Effector memory CD8-positive, alpha-beta T cell (primary cell): ENCODE results near the gene ANK2.

Experiments used
- ATAC-seq: fragments of 150-1000 bp; cut with Tn5 transposase; replicated peaks from 2 replicates; pipeline ENCODE4 v1.10.0; 2021; ENCODE audit warnings: mild to moderate bottlenecking, moderate library complexity
- DNase-seq, 3 experiments: peaks; one replicate each; pipeline ENCODE4 v3.0.0; 2021
- H3K27ac Mint-ChIP-seq, 2 donors: one replicate each; pipeline ENCODE4 v1.8.0; 2022; ENCODE audit warnings: mild to moderate bottlenecking in 2 of 2, mixed read lengths in 2 of 2, moderate library complexity in 2 of 2
- H3K27me3 Mint-ChIP-seq, 2 donors: one replicate each; pipeline ENCODE4 v1.8.0; 2022; ENCODE audit warnings: mixed read lengths in 2 of 2
- H3K36me3 Mint-ChIP-seq: one replicate; pipeline ENCODE4 v1.8.0; 2022; ENCODE audit warnings: mild to moderate bottlenecking, moderate library complexity, mixed read lengths; ENCODE audit not compliant: insufficient read depth
- H3K4me1 Mint-ChIP-seq, 2 donors: one replicate each; pipeline ENCODE4 v1.8.0; 2022; ENCODE audit warnings: low read depth in 2 of 2, mixed read lengths in 2 of 2
- H3K4me3 Mint-ChIP-seq, 2 donors: one replicate each; pipeline ENCODE4 v1.8.0; 2022; ENCODE audit warnings: mild to moderate bottlenecking in 2 of 2, mixed read lengths in 2 of 2, moderate library complexity in 2 of 2
- H3K9me3 Mint-ChIP-seq, 2 donors: one replicate each; pipeline ENCODE4 v1.8.0; 2022; ENCODE audit warnings: mixed read lengths in 2 of 2
- total RNA-seq, 9 experiments: gene quantifications; one replicate each; lab custom pipeline; 2026; lab: John Stamatoyannopoulos, UW

Gene ANK2
- 0 to 3.3 (median 0.49) reads per million in 9 experiments for total RNA-seq

DNA sequence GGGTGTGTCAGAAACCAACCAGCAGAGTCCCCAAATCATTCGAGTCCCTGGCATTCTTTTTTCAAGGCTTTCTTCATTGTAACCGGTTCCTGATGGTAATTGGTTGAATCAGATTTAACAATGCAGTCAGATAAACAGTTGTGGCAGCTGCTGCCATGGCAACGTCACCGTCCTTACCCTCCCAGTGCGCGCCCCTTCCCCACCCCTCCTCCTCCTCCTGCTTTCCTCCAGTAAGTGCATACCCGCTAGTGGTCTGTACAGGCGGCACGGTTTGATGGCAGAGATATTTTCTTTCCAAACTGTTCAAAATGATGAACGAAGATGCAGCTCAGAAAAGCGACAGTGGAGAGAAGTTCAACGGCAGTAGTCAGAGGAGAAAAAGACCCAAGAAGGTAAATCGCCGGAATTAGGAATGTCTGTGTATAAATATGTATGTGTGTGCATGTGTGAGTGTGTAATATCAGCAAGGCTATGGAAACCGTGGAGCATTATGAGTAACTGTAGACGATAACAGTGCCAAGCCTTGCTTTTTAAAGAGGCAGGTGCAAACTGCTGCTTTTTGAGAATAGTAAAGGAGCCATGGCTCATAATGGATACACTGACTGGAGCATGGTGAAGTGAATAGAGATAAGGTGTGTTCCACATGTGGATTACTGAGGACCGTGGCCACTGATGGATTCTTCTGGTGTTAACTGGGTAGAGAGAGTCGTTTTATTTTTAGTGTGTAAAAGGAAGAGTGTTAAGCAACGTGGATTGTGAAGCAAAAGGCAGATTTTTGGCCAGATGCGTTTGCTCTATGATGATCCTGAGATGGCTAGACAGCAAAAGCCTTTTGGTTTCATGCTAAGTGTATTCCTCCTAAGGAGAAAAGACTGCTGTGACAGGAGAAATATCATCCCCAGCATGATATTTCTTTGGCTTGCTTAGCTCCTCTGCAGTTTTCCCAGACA is at the start of gene ANK2:
TSS of gene ANK2 (plus strand) at position 233 of the 950 bp plus-strand sequence. CDS start at position 309, 76 bp downstream.
- Mint-ChIP-seq H3K4me1 (no peaks in the 10 kb centered on the region), H3K27ac (no peak within 1 kb of the TSS), H3K27me3 (peaks cover 0 to 16% of the 10 kb centered on the region in 2 donors), H3K9me3 (peaks cover 0 to 2% of the 10 kb centered on the region in 2 donors), H3K4me3 (no peak within 1 kb of the TSS), H3K36me3 (no peaks in the 10 kb centered on the region)
- ATAC-seq (no peak), DNase-seq (no peak)

DNA sequence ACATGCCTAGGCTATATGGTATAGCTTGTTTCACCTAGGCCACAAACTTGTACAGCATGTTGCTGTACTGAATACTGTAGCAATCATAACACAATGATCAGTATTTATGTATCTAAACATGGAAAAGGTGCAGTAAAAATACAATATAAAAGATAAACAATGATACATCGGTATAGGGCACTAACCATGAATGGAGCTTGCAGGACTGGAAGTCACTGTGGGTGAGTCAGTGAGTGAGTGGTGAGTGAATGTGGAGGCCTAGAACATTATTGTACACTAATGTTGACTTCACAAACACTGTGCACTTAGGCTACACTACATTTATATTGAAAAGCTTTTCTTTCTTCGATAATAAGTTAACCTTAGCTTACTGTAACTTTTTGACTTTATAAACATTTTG is 45.6 kb upstream of the ANK2 start:
- ATAC-seq (no peak), DNase-seq (no peak)
- Mint-ChIP-seq H3K4me3 (no peak overlapping the region), H3K36me3 (peaks cover 3% of the 10 kb centered on the region), H3K4me1 (no peaks in the 10 kb centered on the region), H3K27ac (no peak overlapping the region), H3K27me3 (no peaks in the 10 kb centered on the region), H3K9me3 (peaks cover 0 to 2% of the 10 kb centered on the region in 2 donors)

DNA sequence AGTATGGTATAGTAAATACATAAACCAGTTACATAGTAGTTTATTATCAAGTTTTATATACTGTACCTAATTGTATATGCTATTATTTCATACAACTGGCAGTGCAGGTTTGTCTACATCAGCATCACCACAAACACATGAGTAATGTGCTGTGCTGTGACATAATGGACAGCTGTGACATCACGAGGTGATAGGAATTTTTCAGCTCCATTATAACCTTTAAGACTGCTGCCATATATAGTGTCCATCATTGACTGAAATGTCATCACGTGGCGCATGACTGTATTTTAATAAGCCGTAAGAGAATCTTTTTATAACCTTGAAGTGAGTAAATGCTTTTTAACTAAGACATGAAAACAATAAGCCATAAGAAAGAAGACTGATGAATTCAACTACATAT is 44.8 kb upstream of the ANK2 start:
- no peaks in the 10 kb centered on the region for H3K4me1 Mint-ChIP-seq
- no peaks in the 10 kb centered on the region for H3K27me3 Mint-ChIP-seq
- peaks cover 3% of the 10 kb centered on the region for H3K36me3 Mint-ChIP-seq
- ATAC-seq (no peak), DNase-seq (no peak)
- H3K9me3 Mint-ChIP-seq, result peaks cover 0 to 2% of the 10 kb centered on the region in 2 donors
- no peak overlapping the region for H3K27ac Mint-ChIP-seq
- no peak overlapping the region for H3K4me3 Mint-ChIP-seq

DNA sequence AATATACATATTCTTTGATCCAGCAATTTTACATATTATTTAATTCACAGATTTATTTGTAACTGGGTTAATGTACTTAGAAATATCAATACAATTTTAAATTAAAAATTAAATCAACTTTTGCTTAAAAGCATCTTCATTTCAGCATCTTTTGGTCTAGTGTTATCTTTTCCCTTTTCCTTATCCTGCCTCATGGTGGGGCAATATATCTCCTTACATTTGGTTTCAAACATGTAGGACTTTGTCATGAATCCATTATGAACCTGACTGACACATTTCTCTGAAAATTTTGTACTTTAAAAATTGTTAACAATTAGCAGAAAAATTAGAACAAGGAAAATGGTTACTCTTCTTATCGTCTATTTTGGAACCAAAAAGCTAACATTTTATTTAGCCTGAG is 42.8 kb upstream of the ANK2 start:
- H3K27ac Mint-ChIP-seq, result no peak overlapping the region
- H3K36me3 Mint-ChIP-seq, result peaks cover 3% of the 10 kb centered on the region
- H3K4me1 Mint-ChIP-seq, result no peaks in the 10 kb centered on the region
- DNase-seq (no peak), ATAC-seq (no peak)
- peaks cover 0 to 2% of the 10 kb centered on the region in 2 donors for H3K9me3 Mint-ChIP-seq
- H3K27me3 Mint-ChIP-seq, result no peaks in the 10 kb centered on the region
- no peak overlapping the region for H3K4me3 Mint-ChIP-seq

DNA sequence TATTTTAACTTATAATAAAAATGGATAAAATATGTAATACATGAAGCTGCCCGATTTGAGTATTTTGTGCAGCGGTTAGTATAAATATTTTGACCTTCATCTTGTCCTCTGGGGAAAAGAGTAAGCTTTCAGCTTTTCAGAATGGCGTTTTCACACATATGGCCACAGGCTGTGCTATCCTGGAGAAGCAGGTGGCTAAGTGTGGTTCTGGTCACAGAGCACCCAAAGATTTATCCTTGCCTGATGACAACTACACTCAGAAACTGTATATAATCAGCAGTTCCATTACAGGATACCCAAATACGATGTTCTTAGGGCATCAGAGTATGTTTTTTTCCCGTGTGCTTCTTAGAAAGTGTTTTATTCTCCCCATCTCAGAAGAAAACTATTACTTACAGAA is 42.3 kb upstream of the ANK2 start:
- H3K27me3 Mint-ChIP-seq, result no peaks in the 10 kb centered on the region
- H3K9me3 Mint-ChIP-seq, result peaks cover 0 to 2% of the 10 kb centered on the region in 2 donors
- no peak for DNase-seq
- no peaks in the 10 kb centered on the region for H3K4me1 Mint-ChIP-seq
- H3K36me3 Mint-ChIP-seq, result no peaks in the 10 kb centered on the region
- no peak for ATAC-seq
- no peak overlapping the region for H3K4me3 Mint-ChIP-seq
- H3K27ac Mint-ChIP-seq, result no peak overlapping the region

DNA sequence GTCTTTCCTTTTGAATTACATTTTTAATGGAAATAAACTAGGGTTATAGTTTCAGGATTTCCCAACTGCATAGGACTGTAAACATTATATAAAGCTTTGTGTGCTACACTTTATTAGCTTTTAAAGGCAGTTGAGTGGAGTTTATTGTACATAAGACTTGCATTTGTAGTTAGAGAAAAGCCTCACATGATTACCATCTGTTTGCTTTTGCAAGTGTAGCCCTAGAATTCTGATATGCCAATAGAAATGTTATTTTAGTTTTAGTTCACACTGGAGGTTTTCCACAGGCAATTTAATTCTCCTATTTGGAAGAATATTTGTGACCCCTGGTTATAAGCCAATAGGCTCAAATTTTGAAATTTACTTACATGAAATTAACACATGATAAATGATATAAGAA is 41.3 kb upstream of the ANK2 start:
- no peak for DNase-seq
- Mint-ChIP-seq H3K36me3 (no peaks in the 10 kb centered on the region), H3K27ac (no peak overlapping the region), H3K9me3 (no peaks in the 10 kb centered on the region), H3K4me1 (no peaks in the 10 kb centered on the region), H3K4me3 (no peak overlapping the region), H3K27me3 (no peaks in the 10 kb centered on the region)
- no peak for ATAC-seq

DNA sequence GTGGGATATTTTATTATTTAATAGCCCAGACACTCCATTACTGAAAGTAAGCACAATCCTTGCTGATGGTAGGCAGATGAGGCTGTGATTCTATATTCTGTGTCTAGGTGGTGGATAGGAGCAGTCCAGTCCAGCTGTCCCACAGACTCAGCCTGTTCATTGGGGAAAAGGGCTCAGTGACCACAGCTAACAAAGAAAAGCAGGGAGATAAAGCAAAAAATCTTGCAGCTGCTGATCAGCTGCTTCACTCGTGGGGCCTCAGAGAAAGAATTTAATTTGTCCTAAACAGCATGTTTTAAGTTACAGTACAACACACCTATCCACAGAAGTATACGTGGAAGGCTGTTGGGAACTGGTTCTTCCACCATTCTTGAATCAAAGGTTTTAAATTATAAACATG is 40.7 kb upstream of the ANK2 start:
- no peaks in the 10 kb centered on the region for H3K27me3 Mint-ChIP-seq
- H3K27ac Mint-ChIP-seq, result no peak overlapping the region
- no peak for ATAC-seq
- no peaks in the 10 kb centered on the region for H3K9me3 Mint-ChIP-seq
- H3K4me1 Mint-ChIP-seq, result no peaks in the 10 kb centered on the region
- no peaks in the 10 kb centered on the region for H3K36me3 Mint-ChIP-seq
- no peak for DNase-seq
- no peak overlapping the region for H3K4me3 Mint-ChIP-seq

DNA sequence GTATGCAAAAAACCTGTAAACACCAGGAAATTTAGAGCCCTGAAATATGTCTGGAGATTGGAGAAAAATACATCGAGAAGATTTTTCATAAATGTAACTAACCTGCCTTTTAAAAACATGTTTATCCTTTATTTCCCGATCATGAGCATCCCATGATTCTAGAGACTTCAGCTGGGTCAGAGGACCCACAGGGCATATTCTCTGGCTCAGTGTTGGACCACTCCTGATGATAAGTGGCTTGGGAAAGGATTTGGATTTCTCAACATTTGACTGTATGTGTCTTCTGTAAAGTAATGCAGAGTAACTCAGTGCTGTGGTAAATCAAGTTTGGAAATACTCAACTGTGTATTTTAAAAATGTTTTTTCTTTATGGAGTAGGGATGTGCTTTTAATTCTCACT is 40.0 kb upstream of the ANK2 start:
- no peak for DNase-seq
- no peak for ATAC-seq
- H3K27me3 Mint-ChIP-seq, result no peaks in the 10 kb centered on the region
- H3K9me3 Mint-ChIP-seq, result no peaks in the 10 kb centered on the region
- H3K4me3 Mint-ChIP-seq, result no peak overlapping the region
- H3K36me3 Mint-ChIP-seq, result no peaks in the 10 kb centered on the region
- H3K27ac Mint-ChIP-seq, result no peak overlapping the region
- H3K4me1 Mint-ChIP-seq, result no peaks in the 10 kb centered on the region

DNA sequence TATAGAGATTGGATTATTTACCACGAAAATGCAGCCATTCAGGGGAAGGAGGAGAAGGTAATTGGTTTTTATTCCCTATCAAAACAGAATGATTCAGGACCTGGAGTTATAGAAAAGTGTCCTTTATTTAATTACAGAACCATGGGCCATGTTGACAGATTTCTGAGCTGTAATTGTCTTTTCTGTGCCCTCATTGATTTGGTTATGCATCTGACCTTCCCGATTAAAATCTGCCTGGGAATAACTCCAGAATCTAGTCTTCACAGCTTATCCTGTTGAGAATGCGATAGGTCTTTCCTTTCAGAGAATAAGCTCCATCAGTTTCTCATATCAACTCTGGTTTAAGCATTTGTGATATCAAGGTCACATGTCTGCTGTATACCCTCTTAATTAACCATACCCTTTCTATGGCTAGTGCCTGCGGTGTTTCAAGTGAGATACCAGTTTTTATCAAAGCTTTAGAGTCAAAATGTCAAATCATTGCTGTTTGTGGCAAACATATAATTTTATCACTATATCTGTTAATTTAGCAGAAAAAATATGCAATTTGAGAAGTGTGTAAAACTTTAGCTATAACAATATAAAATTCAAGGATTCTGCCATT is 37.2 kb upstream of the ANK2 start:
- Mint-ChIP-seq H3K27me3 (no peaks in the 10 kb centered on the region), H3K4me1 (no peaks in the 10 kb centered on the region), H3K4me3 (no peak overlapping the region), H3K36me3 (no peaks in the 10 kb centered on the region), H3K9me3 (peaks cover 0 to 2% of the 10 kb centered on the region in 2 donors), H3K27ac (no peak overlapping the region)
- DNase-seq (no peak), ATAC-seq (no peak)

DNA sequence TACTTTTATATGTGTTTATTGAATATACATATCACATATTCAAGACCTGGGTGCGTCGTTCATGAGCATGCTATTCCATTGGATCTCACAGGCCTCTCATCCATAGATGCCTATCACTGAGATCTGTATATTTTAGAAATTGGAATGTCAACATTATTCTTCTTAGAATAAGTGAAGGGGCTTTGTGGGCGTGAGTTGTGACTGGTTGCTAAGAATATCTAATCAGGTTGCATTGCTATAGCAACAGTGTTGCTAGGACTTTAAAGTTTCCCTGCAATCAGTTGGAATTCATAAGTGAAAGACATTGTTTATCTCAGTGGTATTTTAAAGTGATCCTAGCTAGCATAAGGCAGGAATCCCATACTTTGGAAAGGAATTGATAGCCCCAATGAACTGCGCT is 36.7 kb upstream of the ANK2 start:
- peaks cover 0 to 2% of the 10 kb centered on the region in 2 donors for H3K9me3 Mint-ChIP-seq
- no peak for DNase-seq
- H3K27me3 Mint-ChIP-seq, result no peaks in the 10 kb centered on the region
- H3K4me3 Mint-ChIP-seq, result no peak overlapping the region
- H3K27ac Mint-ChIP-seq, result no peak overlapping the region
- H3K4me1 Mint-ChIP-seq, result no peaks in the 10 kb centered on the region
- ATAC-seq, result no peak
- H3K36me3 Mint-ChIP-seq, result no peaks in the 10 kb centered on the region

DNA sequence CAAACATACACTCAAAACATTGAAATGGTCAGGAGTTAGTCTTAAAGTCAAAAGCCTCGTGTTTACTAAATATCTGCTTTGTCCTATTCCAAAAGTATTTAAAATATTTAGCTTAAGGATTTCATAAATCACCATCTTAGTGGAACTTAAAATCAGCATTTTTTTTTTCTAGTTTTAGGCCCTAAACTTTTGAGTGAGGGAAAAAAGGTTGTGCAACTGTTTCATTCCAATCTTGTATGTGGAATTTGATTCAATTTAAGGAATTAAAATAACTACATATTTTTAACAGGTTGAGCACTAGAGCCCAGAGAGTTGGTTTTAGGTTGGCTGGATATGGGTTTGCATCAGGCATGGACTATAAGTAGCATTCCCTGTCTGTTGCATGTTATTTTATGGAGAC is 35.7 kb upstream of the ANK2 start:
- no peak overlapping the region for H3K27ac Mint-ChIP-seq
- H3K4me1 Mint-ChIP-seq, result no peaks in the 10 kb centered on the region
- DNase-seq (no peak), ATAC-seq (no peak)
- no peak overlapping the region for H3K4me3 Mint-ChIP-seq
- H3K36me3 Mint-ChIP-seq, result no peaks in the 10 kb centered on the region
- H3K27me3 Mint-ChIP-seq, result no peaks in the 10 kb centered on the region
- peaks cover 0 to 2% of the 10 kb centered on the region in 2 donors for H3K9me3 Mint-ChIP-seq

DNA sequence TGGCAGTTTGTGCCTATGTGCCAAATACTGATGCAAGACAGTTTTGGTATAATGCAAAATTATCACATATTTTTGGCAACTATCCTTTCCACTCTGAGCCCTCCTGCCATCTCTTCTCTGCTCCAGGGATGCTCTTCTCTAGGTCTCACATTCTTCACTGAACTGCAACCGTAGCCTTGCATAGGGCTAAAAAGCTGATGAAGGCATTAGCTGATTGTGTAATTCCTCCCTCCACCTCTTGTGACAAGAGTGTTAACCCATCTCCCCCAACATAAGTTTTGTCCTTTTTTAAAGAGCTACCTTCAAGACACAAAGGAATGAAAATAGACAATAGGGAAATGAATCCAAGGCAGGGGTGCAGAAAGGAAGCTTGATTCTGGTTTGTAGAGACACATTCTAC is 33.1 kb upstream of the ANK2 start:
- Mint-ChIP-seq H3K27me3 (no peaks in the 10 kb centered on the region), H3K27ac (no peak overlapping the region), H3K4me3 (no peak overlapping the region), H3K36me3 (no peaks in the 10 kb centered on the region), H3K4me1 (no peaks in the 10 kb centered on the region), H3K9me3 (peaks cover 0 to 2% of the 10 kb centered on the region in 2 donors)
- no peak for ATAC-seq
- DNase-seq, result no peak

DNA sequence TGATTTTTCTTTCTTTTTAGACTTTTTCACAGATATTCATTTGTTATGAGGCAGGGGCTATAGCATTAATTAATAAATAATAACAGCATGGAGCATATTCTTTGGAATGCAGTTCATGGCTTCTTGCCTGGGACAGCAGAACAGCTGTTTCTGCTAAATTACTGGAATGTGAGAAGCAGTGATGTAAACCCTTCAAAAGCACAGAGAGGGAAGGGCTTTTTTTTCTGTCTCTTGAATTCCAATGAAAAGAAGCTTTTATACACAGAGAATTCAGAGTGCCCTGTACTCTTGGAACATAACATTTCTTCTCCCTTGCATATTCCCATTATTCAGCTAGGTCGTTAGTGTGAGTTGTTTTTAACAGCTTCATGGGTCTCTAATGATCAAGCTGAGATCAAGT is 28.5 kb upstream of the ANK2 start:
- Mint-ChIP-seq H3K27ac (no peak overlapping the region), H3K36me3 (no peaks in the 10 kb centered on the region), H3K4me1 (no peaks in the 10 kb centered on the region), H3K9me3 (no peaks in the 10 kb centered on the region), H3K27me3 (no peaks in the 10 kb centered on the region), H3K4me3 (no peak overlapping the region)
- DNase-seq (no peak), ATAC-seq (no peak)

DNA sequence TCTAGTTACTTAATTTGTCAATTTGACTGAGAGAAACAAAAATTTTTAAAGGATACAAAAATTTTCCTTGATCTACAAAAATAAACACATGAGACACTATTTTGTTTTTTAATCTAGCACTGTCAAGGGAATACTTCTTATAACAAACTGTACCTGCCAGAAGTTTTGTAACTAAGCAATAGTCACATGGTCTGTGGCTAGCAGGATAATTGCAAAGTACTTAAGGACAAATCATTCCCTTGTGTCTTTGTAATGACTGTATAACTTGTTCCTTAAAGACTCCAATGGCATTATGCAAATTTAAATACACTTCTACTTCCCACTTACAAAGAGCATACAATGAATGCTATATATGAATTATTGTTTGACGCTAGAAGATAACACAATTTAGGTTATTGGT is 25.1 kb upstream of the ANK2 start:
- H3K27me3 Mint-ChIP-seq, result no peaks in the 10 kb centered on the region
- H3K27ac Mint-ChIP-seq, result no peak overlapping the region

More for the DNA sequence above, 25.1 kb upstream of the ANK2 start:
- H3K36me3 Mint-ChIP-seq, result no peaks in the 10 kb centered on the region
- ATAC-seq (no peak), DNase-seq (no peak)
- H3K4me3 Mint-ChIP-seq, result no peak overlapping the region
- H3K4me1 Mint-ChIP-seq, result no peaks in the 10 kb centered on the region
- H3K9me3 Mint-ChIP-seq, result no peaks in the 10 kb centered on the region
